ENCODE results near the gene BMP5.
"Not testable (repeated sequence)": the region's sequence is repeated elsewhere in the genome, so short reads cannot be mapped to it uniquely, and the experiment has no call there.

BMP5 gene

DNA sequence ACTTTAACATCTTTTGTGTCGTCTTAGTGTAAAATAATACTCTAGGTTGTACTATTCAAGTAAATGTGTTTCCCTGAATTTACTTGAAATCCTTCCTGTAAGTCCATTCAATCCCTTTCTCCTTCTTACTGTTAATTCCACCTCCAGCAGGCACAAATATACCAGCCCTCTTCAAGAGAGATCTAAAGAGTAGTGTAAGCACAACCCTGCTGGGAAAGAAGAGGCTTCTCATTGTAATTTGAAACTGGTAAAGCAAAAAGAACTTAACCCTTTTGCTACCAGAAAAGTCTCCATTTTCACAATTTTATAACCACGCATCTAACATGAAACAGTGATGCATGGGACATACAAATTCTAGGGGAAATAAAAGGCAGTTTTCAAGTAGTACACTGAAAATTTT lies at the start of gene BMP5:
BMP5 (minus strand) TSS at position 191 of the 400 bp plus-strand sequence. CDS start 725 bp downstream, outside the sequence.
- DNase-seq (ENCODE audit: low spot score), result no peak

- DNase-seq (ENCODE audit: low spot score), result no peak
Observed at GRCh38 chr6:55922406-55922805, 47.0 kb upstream of the BMP5 start.

DNA sequence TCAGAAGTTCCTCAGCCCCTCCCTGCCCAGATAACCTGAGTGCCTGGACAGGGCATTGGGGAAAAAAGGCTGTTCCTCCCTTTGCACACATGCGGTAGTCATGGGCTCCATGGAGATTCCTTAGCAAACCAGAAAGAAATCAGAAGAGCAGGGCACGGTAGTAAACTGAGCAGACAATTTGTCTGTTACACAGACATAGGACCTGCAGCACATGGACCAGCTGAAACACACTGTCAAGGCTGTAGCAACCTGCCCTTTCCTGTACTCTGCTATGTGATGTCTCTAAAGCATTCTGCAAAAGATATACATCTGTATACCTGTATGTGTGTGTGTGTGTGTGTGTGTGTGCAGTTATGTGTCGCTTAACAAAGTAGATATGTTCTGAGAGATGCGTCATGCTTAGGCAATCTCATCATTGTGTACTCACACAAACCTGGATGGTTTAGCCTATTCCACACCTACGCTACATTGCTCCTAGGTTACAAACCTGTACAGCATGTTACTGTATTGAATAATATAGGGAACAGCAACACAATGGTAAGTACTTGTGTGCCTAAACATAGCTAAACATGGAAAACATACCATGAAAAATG lies 44.4 kb upstream of the BMP5 start:
- DNase-seq (ENCODE audit: low spot score), result no peak

DNA sequence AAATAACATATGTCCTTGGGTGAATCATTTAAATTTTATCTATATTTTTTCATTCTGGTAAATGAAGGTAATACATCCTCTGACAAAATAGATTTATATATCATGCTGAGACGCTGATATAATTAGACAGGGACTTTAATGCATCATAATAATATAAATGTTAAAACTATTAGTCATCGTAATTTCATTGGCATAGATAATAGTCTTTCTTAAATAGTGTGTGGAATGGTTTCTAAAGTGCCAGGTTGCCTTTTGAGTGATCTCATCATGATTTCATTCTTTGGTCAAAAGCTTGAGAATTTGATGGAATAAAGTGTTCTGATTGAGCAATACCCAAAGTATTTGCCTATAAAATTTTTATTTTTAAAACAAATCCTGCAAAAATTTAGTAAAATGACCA lies 43.2 kb upstream of the BMP5 start:
- DNase-seq (ENCODE audit: low spot score), result no peak

DNA sequence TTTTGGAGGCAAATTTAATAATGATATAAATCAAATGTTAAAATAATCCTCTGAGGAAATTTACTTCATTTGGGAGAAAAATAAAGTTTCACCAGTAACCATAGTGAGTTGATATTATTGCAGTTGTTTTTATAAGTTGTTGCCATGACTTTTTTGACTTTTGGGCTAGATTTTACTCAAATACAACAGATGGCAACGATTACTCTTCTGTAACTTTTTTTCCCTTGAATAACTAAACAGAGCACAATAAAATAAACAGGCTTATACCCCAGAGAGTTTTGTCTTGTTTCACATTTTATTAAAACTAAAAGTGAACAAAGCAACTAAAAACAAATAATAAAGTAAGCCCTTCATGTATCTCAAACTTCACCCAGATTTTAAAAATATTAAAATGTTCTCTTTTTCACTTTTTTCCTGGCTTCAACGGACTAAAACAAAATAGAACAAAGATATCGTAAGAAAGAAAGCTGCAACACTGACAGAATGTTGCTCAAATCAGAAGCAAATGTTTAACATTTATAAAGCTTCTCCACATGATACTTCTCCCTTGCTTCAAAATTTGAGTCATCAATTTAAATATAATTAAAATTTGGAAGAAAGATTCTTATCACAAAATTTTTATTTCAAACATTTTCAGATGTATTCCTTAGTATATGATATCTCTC lies 42.5 kb upstream of the BMP5 start:
- no peak for DNase-seq (ENCODE audit: low spot score)

DNA sequence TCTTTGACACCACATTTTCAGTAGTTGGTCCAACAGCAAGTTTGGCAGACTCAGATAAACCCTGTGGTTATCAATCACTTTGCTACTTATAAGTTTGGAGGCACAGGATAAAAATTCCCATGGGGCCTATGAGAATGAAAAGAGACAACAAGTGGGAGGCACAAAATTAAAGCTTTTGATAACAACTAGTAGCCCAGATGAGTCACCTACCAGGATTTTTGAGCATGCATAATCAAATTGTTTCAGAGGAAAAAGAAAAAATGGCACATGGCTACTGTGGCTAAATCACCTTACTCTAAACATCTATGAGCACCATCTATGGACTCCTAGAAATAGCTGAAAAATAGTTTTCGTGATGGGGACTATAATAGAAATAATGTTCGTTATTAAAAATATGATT lies 40.8 kb upstream of the BMP5 start:
- no peak for DNase-seq (ENCODE audit: low spot score)

DNA sequence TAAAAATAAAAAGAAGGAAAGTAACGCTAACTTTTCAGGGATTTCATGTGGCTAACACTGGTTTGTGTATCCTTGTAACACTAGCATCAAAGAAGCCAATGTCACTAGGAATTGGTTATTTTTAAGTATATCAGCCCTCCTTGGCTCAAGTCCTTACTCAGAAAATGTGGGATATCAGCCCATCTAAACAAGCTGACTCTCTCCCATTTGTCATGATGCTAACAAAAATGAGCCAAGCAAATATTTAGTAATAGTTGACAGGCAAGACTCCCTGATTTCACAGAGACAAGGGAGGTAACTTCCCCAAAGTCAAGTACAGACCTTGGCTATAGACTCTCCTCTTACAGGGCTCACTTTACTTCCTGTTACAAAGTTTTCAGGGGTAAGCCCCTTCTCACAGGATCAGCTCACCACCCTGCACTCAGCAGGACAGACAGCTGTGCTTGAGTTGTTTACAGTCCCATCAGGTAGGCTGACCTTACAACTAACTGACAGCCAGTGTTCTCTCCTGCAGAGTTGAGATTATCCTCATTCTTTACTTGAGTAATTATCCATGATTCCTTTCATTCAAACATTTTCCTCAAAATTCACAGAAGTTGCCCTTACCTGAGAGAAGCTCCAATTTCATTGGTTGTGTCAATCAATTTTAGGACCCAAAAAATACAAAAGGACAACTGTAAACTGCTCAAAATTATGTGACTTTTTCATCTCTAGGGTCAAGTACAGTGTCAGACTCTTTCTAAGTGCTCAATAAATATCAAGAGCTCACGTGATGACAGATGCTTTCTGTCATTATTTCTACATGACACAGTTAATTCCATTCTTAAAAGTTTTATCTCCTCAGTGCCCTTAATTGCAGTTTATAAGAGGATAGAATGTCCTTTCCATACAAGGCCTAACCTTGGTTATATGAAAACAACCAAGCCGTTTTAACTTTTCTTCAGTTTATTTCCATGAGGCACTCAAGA lies 38.1 kb upstream of the BMP5 start:
- DNase-seq (ENCODE audit: low spot score), result peak; percentile 1

DNA sequence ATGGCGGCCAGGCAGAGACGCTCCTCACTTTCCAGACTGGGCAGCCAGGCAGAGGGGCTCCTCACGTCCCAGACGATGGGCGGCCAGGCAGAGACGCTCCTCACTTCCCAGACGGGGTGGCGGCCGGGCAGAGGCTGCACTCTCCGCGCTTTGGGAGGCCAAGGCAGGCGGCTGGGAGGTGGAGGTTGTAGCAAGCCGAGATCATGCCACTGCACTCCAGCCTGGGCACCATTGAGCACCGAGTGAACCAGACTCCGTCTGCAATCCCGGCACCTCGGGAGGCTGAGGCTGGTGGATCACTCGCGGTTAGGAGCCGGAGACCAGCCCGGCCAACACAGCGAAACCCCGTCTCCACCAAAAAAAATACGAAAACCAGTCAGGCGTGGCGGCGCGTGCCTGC lies 35.1 kb upstream of the BMP5 start:
- not testable (repeated sequence) for DNase-seq (ENCODE audit: low spot score)

DNA sequence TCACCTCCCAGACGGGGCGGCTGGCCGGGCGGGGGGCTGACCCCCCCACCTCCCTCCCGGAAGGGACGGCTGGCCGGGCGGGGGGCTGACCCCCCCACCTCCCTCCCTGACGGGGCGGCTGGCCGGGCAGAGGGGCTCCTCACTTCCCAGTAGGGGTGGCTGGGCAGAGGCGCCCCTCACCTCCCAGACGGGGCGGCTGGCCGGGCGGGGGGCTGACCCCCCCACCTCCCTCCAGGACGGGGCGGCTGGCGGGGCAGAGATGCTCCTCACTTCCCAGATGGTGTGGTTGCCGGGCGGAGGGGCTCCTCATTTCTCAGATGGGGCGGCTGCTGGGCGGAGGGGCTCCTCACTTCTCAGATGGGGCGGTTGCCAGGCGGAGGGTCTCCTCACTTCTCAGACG lies 34.5 kb upstream of the BMP5 start:
- DNase-seq (ENCODE audit: low spot score), result not testable (repeated sequence)

DNA sequence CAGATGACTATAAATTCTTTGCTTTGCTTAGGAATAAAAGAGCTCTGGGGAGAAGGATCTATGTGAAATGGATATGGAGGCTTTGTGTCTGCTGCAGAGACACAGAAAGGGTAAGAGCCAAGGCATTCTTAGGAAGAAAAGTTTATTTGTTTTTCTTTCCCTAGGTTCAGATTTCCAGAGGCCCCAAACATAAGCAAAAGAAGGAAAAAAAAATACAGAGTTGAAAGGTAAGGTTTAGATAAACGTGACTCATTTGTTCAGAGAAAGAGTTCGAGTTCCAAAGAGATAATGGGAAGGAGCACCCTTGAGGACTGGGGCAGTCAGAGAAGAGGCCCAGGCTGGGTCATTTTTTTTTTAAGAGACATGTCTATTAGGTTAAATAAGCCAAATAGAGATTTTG lies 27.4 kb upstream of the BMP5 start:
- no peak for DNase-seq (ENCODE audit: low spot score)

DNA sequence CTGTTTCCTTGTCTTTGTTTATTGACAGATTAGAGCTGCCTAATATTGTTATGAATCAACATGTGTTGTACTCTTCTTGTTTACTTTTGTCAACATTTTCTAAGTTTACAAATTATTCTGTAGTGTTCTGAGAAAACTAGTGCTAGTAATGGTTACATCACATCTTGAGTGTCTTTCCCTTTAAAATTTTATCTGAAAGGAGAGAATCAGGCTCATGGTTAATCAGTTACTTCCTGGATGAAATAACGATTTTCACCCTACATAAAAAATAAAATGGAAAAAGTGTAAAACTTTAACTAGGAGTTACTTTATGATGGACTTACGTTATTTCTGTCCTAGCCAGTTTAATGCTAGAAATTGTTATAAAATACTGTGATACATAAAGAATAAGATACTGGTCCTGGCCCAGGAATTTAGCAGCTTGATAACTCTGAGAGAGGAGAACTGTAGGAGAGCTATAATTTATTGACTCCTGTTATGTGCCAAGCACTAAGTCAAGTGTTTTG lies 26.4 kb upstream of the BMP5 start:
- no peak for DNase-seq (ENCODE audit: low spot score)

DNA sequence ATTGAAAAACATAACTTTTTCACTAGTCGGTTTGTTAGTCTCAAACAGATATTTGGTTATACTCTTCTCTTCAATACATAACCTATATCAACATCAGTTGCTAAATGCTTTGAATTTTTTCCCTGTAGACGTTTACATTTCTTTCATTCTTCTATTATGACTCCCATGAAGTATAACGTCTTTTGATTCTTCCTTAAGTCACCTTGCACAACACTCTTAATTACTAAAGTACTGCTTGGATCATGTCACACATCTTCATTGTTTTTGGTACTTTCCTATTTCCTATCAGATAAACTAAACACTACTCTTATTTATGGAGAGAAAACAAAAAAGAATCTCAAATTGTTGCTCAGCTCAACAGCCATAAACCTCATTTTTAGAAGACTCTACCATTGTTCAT lies 23.0 kb upstream of the BMP5 start:
- no peak for DNase-seq (ENCODE audit: low spot score)

DNA sequence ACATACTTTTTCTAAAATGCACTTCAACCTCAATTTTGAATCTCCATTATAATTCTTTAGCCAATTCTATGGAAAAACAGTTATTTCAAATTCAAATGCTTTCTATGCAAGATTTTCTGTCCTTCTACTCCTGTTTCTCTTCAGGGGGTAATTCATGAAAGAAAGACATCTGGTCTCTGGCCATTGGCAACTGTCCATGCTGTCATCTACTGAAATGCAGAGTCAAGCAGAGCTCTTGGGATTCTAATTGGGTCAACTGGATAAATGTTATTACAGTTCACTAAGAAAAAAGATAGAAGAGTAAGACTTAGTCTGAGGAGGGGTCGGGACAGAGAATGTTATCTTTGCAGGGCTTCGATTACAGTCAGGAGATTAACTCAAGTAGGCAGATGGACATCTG lies 22.0 kb upstream of the BMP5 start:
- no peak for DNase-seq (ENCODE audit: low spot score)

DNA sequence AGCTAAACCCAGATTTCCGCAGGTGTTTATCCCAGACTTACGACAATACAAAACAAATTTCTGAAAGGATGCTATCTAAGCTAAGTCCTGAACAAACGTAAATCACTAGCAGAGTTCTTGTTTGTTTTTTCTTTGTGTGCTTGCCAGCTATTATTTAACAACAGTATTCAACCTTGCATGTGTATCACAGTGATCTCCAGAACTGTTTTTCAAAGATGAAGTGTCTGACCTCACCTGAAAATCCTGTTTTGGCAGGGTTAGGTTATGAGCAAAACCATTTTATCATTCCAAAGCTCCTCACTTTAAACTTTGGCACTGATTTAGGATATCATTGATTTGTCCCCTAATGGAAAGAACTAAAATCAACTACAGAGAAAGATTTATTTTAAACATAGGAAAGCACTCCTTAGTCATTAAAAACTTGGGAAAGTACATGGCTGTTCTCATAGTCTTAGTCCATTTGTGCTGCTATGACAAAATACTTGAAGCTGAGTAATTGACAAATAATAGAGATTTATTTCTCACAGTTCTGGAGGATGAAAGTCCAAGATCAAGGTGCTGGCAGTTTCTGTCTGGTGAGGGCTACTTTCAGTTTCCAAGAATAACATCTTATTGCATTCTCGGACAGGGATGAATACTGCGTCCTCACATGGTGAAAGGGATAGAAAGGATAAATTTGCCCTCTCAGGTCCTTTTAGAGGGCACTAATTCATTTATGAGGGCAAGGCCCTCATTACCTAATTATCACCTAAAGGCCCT lies 20.8 kb upstream of the BMP5 start:
- no peak for DNase-seq (ENCODE audit: low spot score)

DNA sequence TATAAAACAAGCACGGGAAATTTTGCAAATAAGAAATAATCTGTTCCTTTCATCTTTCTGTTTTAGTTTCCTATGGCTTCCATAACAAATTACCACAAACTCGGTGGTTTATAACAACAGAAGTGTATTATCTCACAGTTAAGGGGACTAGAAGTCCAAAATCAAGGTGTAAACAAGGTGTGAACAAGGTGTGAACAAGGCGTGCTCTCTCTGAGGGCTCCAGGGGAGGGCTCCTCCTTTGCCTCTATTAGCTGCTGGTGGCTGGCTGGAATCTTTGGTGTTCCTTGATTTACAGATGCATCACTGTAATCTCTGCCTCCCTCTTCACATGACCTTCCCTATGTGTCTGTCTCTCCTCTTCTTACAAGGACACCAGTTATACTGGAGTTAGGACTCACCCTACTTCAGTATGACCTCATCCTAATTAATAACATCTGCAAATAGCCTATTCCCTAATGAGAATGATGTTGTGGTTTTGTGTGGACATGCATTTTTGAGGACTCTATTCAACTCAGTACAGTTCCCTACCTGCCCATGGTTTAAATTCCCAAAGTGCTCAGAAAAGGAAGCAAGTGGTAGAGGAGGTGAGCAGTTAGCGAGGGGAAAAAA lies 17.5 kb upstream of the BMP5 start:
- DNase-seq (ENCODE audit: low spot score), result no peak

DNA sequence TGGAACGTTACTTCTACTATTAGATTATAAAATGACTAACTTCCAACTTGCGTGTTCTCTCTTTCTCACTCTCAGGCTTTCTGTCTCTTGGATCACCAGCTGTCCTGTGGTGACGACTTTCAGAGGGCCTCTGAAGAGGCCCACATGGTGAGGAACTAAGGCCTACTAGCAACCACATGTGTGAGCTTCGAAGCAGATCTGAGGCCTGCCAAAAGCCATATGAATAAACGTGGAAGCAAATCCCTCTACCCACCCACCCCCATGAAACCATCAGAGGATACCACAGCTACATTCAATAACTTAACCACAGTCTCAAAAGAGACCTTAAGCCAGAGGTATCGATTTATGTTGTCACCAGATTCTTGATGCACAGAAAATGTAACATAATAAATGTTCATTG lies 13.5 kb upstream of the BMP5 start:
- DNase-seq (ENCODE audit: low spot score), result no peak

GRCh38 chr6:55886185-55886836 lies 10.9 kb upstream of the BMP5 start:
- peak; percentile 17 for DNase-seq (ENCODE audit: low spot score)

- no peak for DNase-seq (ENCODE audit: low spot score)
Observed at GRCh38 chr6:55882718-55883569, 7.6 kb upstream of the BMP5 start.

- no peak for DNase-seq (ENCODE audit: low spot score)
Observed at GRCh38 chr6:55877283-55877682, 1.9 kb upstream of the BMP5 start.

DNA sequence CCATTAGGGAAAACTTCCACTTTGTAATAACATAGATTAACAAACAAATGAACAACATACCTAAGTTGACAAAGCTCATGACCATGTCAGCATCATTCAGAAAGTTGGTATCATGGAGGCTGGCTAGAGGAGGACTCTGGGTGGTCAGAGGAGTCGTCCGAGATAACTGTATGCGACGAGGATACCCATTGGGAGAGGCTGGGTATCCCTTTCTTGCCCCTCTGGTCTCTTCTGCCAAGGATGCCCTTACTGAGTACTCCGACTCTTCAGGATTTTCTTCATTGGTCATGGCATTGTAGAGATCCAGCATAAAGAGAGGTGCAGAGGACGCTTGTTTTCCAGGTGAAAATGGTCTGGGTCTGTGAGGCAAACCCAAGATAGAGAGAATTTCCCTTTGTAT lies 1.1 kb downstream of the BMP5 start:
- no peak for DNase-seq (ENCODE audit: low spot score)

All from NAMALWA (cell line).